Suprapubic skin (tissue), 4 donors: ENCODE results near the gene MRPL24. TPM values are rescaled to one million over a fixed set of nuclear protein-coding genes. Genes with fewer than 3 reads are reported as not detected.

Source experiments
- DNase-seq, 2 donors: peaks; one replicate each; pipeline ENCODE4 v3.0.0-alpha.2; 2019; ENCODE audit warnings: low spot score in 2 of 2
- H3K27ac ChIP-seq: fragments of 200-600 bp; sonication (generic); one replicate; pipeline ENCODE4 v1.5.1; 2019
- H3K27me3 ChIP-seq: fragments of 200-600 bp; sonication (generic); one replicate; pipeline ENCODE4 v1.5.1; 2019
- H3K36me3 ChIP-seq: fragments of 200-600 bp; sonication (generic); one replicate; pipeline ENCODE4 v1.5.1; 2019
- H3K4me1 ChIP-seq: fragments of 200-600 bp; sonication (generic); one replicate; pipeline ENCODE4 v1.5.1; 2019
- H3K4me3 ChIP-seq: fragments of 200-600 bp; sonication (generic); one replicate; pipeline ENCODE4 v1.5.1; 2019; ENCODE audit warnings: mild to moderate bottlenecking
- H3K9me3 ChIP-seq: fragments of 200-600 bp; sonication (generic); one replicate; pipeline ENCODE4 v1.5.1; 2019
- CTCF ChIP-seq, 2 donors: fragments of 200-600 bp in 1 of 2; fragments of 450-650 bp in 1 of 2; sonication (generic) in 1 of 2; IDR thresholded peaks; one replicate each; pipeline ENCODE4 v1.5.1; 2016 to 2019; ENCODE audit warnings: antibody characterized with exemption in 2 of 2, mild to moderate bottlenecking in 1 of 2, moderate library complexity in 1 of 2
- EP300 ChIP-seq: sonication (generic); formaldehyde crosslinking; IDR thresholded peaks from one replicate; pipeline ENCODE4 v1.6.1; 2017; ENCODE audit warnings: antibody characterized with exemption
- POLR2A ChIP-seq, 2 donors: fragments of 450-650 bp; IDR thresholded peaks; one replicate each; pipeline ENCODE4 v1.6.1; 2017; ENCODE audit warnings: antibody characterized with exemption in 2 of 2, mild to moderate bottlenecking in 2 of 2, moderate library complexity in 2 of 2
- POLR2AphosphoS5 ChIP-seq, 3 donors: sonication (generic); formaldehyde crosslinking; IDR thresholded peaks; one replicate each; pipeline ENCODE4 v1.6.1; 2017; ENCODE audit warnings: antibody characterized with exemption in 3 of 3
- WGBS: methylation state at CpG from one replicate; pipeline ENCODE4 v1.1.5; 2018; 5-methylcytosine and 5-hydroxymethylcytosine counted together
- total RNA-seq, 4 donors: library from RNA; depleted of rRNA; stranded (reverse); fragments of >200 nt; gene quantifications; one replicate each; pipeline ENCODE4 v1.1.0, GENCODE V29; 2016

Gene MRPL24
- total RNA-seq, 4 donors from 2014 or later, result 33.6 to 66.6 (median 55.0) TPM

- Histone ChIP-seq H3K36me3 (no peaks in the 10 kb centered on the region), H3K4me1 (peaks cover 38% of the 10 kb centered on the region), H3K9me3 (no peaks in the 10 kb centered on the region), H3K4me3 (no peak overlapping the region), H3K27me3 (no peaks in the 10 kb centered on the region), H3K27ac (no peak overlapping the region)
- no peak for DNase-seq
- TF ChIP-seq POLR2A (IDR thresholded peaks at IDR 0.05) (no peak), POLR2AphosphoS5 (IDR thresholded peaks at IDR 0.05) (no peak), EP300 (no peak), CTCF (IDR thresholded peaks at IDR 0.05) (no peak)
- 78% methylated on average over 3 of the region's 3 CpGs for WGBS
Observed at GRCh38 chr1:156714830-156715229, 26.1 kb downstream of the MRPL24 start.

DNA sequence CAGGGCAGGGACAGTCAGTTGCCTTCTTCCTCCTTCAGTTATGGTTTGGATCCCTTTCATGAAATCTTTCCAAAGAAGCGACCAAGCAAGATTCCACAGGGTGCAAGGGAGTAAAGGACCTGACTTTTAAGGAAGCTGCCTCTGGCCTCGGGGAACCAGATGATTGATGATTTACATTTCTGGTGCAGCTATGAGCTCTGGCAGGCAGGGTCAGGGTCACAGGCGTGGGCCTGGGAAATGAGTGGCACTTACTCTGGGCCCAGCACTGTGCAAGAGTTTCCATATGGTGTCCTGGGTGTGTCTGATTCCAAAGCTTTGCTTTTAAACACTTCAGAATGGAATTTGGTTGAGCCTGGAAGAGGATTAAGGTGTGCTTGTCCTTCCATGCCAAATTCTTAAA is 28.3 kb downstream of the MRPL24 start:
- no peaks in the 10 kb centered on the region for H3K27me3 ChIP-seq
- WGBS, result 19% methylated on average over 3 of the region's 3 CpGs
- no peaks in the 10 kb centered on the region for H3K36me3 ChIP-seq
- no peak overlapping the region for H3K4me3 ChIP-seq
- no peak for DNase-seq
- peak overlapping the region; percentile 56 for H3K27ac ChIP-seq
- H3K9me3 ChIP-seq, result no peaks in the 10 kb centered on the region
- TF ChIP-seq EP300 (no peak), POLR2AphosphoS5 (IDR thresholded peaks at IDR 0.05) (no peak), POLR2A (IDR thresholded peaks at IDR 0.05) (no peak), CTCF (IDR thresholded peaks at IDR 0.05) (no peak)
- H3K4me1 ChIP-seq, result peaks cover 59% of the 10 kb centered on the region

- no peak overlapping the region for H3K4me3 ChIP-seq
- TF ChIP-seq POLR2A (IDR thresholded peaks at IDR 0.05) (no peak), POLR2AphosphoS5 (IDR thresholded peaks at IDR 0.05) (no peak), CTCF (IDR thresholded peaks at IDR 0.05) (no peak), EP300 (no peak)
- no peaks in the 10 kb centered on the region for H3K36me3 ChIP-seq
- no peak for DNase-seq
- no peaks in the 10 kb centered on the region for H3K27me3 ChIP-seq
- H3K4me1 ChIP-seq, result peaks cover 70% of the 10 kb centered on the region
- H3K27ac ChIP-seq, result peak overlapping the region; percentile 30
- no peaks in the 10 kb centered on the region for H3K9me3 ChIP-seq
- 72% methylated on average over 8 of the region's 9 CpGs for WGBS
Observed at GRCh38 chr1:156711011-156711817, 29.7 kb downstream of the MRPL24 start.

- H3K36me3 ChIP-seq, result no peaks in the 10 kb centered on the region
- peak overlapping the region; percentile 73 for H3K27ac ChIP-seq
- TF ChIP-seq EP300 (no peak), POLR2AphosphoS5 (IDR thresholded peaks at IDR 0.05) (peak in 1 of 3 donors; percentile 44), CTCF (IDR thresholded peaks at IDR 0.05) (no peak), POLR2A (IDR thresholded peaks at IDR 0.05) (no peak)
- peak; percentile 83 to 88 for DNase-seq
- no peaks in the 10 kb centered on the region for H3K27me3 ChIP-seq
- H3K4me3 ChIP-seq, result no peak overlapping the region
- H3K9me3 ChIP-seq, result no peaks in the 10 kb centered on the region
- WGBS, result 16% methylated on average over 11 of the region's 11 CpGs
- H3K4me1 ChIP-seq, result peaks cover 83% of the 10 kb centered on the region
Observed at GRCh38 chr1:156709757-156710489, 31.0 kb downstream of the MRPL24 start.

DNA sequence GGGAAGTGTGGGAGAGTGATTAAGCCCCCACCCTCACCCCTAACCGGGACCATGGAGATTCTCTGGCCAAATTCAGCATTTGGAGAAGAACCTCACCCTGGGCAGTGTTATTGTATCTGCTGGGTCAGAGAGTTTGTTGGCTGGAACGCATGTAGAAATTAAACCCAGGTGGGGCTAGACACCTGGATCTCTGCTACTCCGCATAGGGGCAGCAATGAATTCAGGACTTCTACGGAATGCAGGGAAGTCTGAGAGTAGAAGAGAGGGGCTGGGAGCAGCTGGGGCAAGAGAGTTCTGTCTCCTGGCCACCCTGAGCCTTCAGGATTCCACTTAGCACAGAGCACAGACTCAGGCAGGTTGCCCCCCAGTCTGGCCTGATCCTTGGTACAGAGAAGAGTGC is 31.9 kb downstream of the MRPL24 start:
- no peaks in the 10 kb centered on the region for H3K36me3 ChIP-seq
- no peak overlapping the region for H3K4me3 ChIP-seq
- 57% methylated on average over 4 of the region's 4 CpGs for WGBS
- H3K4me1 ChIP-seq, result peaks cover 92% of the 10 kb centered on the region
- H3K27me3 ChIP-seq, result peaks cover 3% of the 10 kb centered on the region
- H3K9me3 ChIP-seq, result no peaks in the 10 kb centered on the region
- TF ChIP-seq POLR2A (IDR thresholded peaks at IDR 0.05) (no peak), CTCF (IDR thresholded peaks at IDR 0.05) (no peak), EP300 (no peak), POLR2AphosphoS5 (IDR thresholded peaks at IDR 0.05) (no peak)
- no peak for DNase-seq
- peak overlapping the region; percentile 73 for H3K27ac ChIP-seq
